Sigmoid colon (tissue), 4 donors: Measurements from ENCODE around the gene MOK.

Source experiments
- CTCF ChIP-seq, 4 experiments: fragments of 450-650 bp in 3 of 4; fragments of 200-600 bp in 1 of 4; IDR thresholded peaks; one replicate each; pipeline ENCODE4 v1.5.1; 2016 to 2019; ENCODE audit warnings: antibody characterized with exemption in 4 of 4, mild to moderate bottlenecking in 3 of 4, moderate library complexity in 2 of 4
- EP300 ChIP-seq, 4 donors: sonication (generic); formaldehyde crosslinking; IDR thresholded peaks; one replicate each; pipeline ENCODE4 v1.6.1; 2017; ENCODE audit warnings: antibody characterized with exemption in 4 of 4
- POLR2A ChIP-seq, 2 donors: fragments of 450-650 bp; IDR thresholded peaks; one replicate each; pipeline ENCODE4 v1.6.1; 2016; ENCODE audit warnings: antibody characterized with exemption in 2 of 2, mild to moderate bottlenecking in 2 of 2, moderate library complexity in 2 of 2
- POLR2AphosphoS5 ChIP-seq, 4 donors: sonication (generic); formaldehyde crosslinking; IDR thresholded peaks; one replicate each; pipeline ENCODE4 v1.6.1; 2017; ENCODE audit warnings: antibody characterized with exemption in 4 of 4

GRCh38 chr14:102333390-102333789 lies 28.4 kb upstream of the MOK start:
- TF ChIP-seq CTCF (IDR thresholded peaks at IDR 0.05) (no peak), POLR2AphosphoS5 (IDR thresholded peaks at IDR 0.05) (no peak), POLR2A (IDR thresholded peaks at IDR 0.05) (no peak), EP300 (IDR thresholded peaks at IDR 0.05) (no peak)
